Liver (tissue), 3 donors: Measurements from ENCODE around the gene SLC30A3.

Source experiments
- ATF3 ChIP-seq: IDR thresholded peaks from 2 replicates; pipeline ENCODE4 v1.6.1; 2016; ENCODE audit warnings: antibody characterized with exemption
- CTCF ChIP-seq: fragments of 150-350 bp; IDR thresholded peaks from 2 replicates; pipeline ENCODE4 v1.5.1; 2017; ENCODE audit warnings: improper control_type of control experiment, low read depth, low read length; ENCODE audit not compliant: missing input control
- GABPA ChIP-seq, 2 donors: IDR thresholded peaks in 1 of 2; conservative IDR thresholded peaks in 1 of 2; 2 replicates each; pipeline ENCODE4 v1.6.1; 2016; ENCODE audit warnings: antibody characterized with exemption in 2 of 2, mild to moderate bottlenecking in 1 of 2, moderate library complexity in 1 of 2
- HNF4G ChIP-seq: IDR thresholded peaks from 2 replicates; pipeline ENCODE4 v1.6.1; 2016; ENCODE audit warnings: antibody characterized with exemption
- MAX ChIP-seq: IDR thresholded peaks from 2 replicates; pipeline ENCODE4 v1.6.1; 2016; ENCODE audit warnings: antibody characterized with exemption
- REST ChIP-seq: IDR thresholded peaks from 2 replicates; pipeline ENCODE4 v1.6.1; 2016; ENCODE audit warnings: antibody characterized with exemption, mild to moderate bottlenecking
- SP1 ChIP-seq: IDR thresholded peaks from 2 replicates; pipeline ENCODE4 v1.6.1; 2018; ENCODE audit warnings: antibody characterized with exemption, mild to moderate bottlenecking
- TAF1 ChIP-seq: conservative IDR thresholded peaks from 2 replicates; pipeline ENCODE4 v1.6.1; 2016; ENCODE audit warnings: antibody characterized with exemption, mild to moderate bottlenecking
- YY1 ChIP-seq: IDR thresholded peaks from 2 replicates; pipeline ENCODE4 v1.6.1; 2016; ENCODE audit warnings: antibody characterized with exemption, mild to moderate bottlenecking
- ZBTB33 ChIP-seq: IDR thresholded peaks from 2 replicates; pipeline ENCODE4 v1.6.1; 2016; ENCODE audit warnings: antibody characterized with exemption
- donor health status: healthy.
- donor health status: healthy.

GRCh38 chr2:27305516-27305915 is 42.7 kb upstream of the SLC30A3 start:
- TF ChIP-seq MAX: no peak
- TF ChIP-seq SP1: no peak
- TF ChIP-seq CTCF: no peak
- TF ChIP-seq TAF1: no peak
- TF ChIP-seq ZBTB33: no peak
- no peak for TF ChIP-seq HNF4G
- TF ChIP-seq ATF3: no peak
- no peak for TF ChIP-seq GABPA (IDR thresholded peaks at IDR 0.05 in 1 of 2, conservative IDR thresholded peaks at IDR 0.05 in 1 of 2)
- no peak for TF ChIP-seq REST
- TF ChIP-seq YY1: no peak
